ENCODE results near the gene TMEM233.
A peak's percentile ranks its signal among the peaks of the same experiment; 100 is the strongest.

TMEM233 gene

DNA sequence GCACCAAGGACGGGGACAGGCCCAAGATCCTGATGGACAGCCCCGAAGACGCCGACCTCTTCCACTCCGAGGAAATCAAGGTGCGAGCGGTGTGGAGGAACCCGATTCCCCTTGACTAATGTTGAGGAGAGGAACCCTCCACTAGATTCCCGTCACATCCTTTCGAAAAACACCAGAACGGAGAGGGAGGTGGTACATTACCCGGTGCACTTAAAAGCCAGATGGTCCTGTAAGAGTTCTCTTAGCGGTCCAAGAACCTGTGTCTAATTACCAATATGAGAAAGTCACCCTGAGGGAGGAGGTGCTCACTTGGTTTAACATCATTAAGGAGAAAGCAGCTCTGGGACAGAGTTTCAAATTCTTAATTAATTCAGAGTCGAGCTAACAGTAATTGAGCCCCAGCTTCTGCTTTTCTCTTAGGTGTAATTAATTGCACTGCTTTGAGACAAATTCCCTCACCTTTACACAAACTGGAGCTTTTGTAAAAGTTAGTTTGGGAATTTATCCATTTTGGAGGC lies 74.8 kb downstream of the TMEM233 start:
- TF ChIP-seq, protein P1, sequence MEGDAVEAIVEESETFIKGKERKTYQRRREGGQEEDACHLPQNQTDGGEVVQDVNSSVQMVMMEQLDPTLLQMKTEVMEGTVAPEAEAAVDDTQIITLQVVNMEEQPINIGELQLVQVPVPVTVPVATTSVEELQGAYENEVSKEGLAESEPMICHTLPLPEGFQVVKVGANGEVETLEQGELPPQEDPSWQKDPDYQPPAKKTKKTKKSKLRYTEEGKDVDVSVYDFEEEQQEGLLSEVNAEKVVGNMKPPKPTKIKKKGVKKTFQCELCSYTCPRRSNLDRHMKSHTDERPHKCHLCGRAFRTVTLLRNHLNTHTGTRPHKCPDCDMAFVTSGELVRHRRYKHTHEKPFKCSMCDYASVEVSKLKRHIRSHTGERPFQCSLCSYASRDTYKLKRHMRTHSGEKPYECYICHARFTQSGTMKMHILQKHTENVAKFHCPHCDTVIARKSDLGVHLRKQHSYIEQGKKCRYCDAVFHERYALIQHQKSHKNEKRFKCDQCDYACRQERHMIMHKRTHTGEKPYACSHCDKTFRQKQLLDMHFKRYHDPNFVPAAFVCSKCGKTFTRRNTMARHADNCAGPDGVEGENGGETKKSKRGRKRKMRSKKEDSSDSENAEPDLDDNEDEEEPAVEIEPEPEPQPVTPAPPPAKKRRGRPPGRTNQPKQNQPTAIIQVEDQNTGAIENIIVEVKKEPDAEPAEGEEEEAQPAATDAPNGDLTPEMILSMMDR (conservative IDR thresholded peaks at IDR 0.05; ENCODE audit: low read depth), result no peak
- CTCF ChIA-PET, result interaction anchor here (0.6 to 1.4 kb wide), 3 partner anchors 18 to 305 kb away, joined by 3 to 5 read pairs (median 3); no protein-coding TSS in a partner anchor
- H3K27ac ChIP-seq, result peak overlapping the region; percentile 97
- peak; percentile 37 for DNase-seq (ENCODE audit: low spot score)
- POLR2A ChIA-PET (ENCODE audit: low non-redundant PET), result no interaction called here

- POLR2A ChIA-PET (ENCODE audit: low non-redundant PET), result no interaction called here
- H3K27ac ChIP-seq, result peak overlapping the region; percentile 97
- CTCF ChIA-PET, result interaction anchor here (0.6 to 0.9 kb wide), 3 partner anchors 232 to 1534 kb away, joined by 3 to 6 read pairs (median 5); no protein-coding TSS in a partner anchor
- DNase-seq (ENCODE audit: low spot score), result no peak
- TF ChIP-seq, protein P1 (conservative IDR thresholded peaks at IDR 0.05; ENCODE audit: low read depth), result no peak
Observed at GRCh38 chr12:119669744-119670472, 76.3 kb downstream of the TMEM233 start.

GRCh38 chr12:119671070-119671469 lies 77.5 kb downstream of the TMEM233 start:
- TF ChIP-seq, protein P1 (conservative IDR thresholded peaks at IDR 0.05; ENCODE audit: low read depth), result no peak
- no peak for DNase-seq (ENCODE audit: low spot score)
- POLR2A ChIA-PET (ENCODE audit: low non-redundant PET), result no interaction called here
- no peak overlapping the region for H3K27ac ChIP-seq
- CTCF ChIA-PET, result no interaction called here

- TF ChIP-seq, protein P1 (conservative IDR thresholded peaks at IDR 0.05; ENCODE audit: low read depth), result no peak
- DNase-seq (ENCODE audit: low spot score), result no peak
- ChIA-PET POLR2A (ENCODE audit: low non-redundant PET) (no interaction called here), CTCF (no interaction called here)
- no peak overlapping the region for H3K27ac ChIP-seq
Observed at GRCh38 chr12:119672194-119672593, 78.6 kb downstream of the TMEM233 start.

- POLR2A ChIA-PET (ENCODE audit: low non-redundant PET), result no interaction called here
- TF ChIP-seq, protein P1 (conservative IDR thresholded peaks at IDR 0.05; ENCODE audit: low read depth), result no peak
- DNase-seq (ENCODE audit: low spot score), result no peak
- CTCF ChIA-PET, result no interaction called here
- H3K27ac ChIP-seq, result no peak overlapping the region
Observed at GRCh38 chr12:119673634-119674033, 80.1 kb downstream of the TMEM233 start.

- H3K27ac ChIP-seq, result no peak overlapping the region
- ChIA-PET CTCF (no interaction called here), POLR2A (ENCODE audit: low non-redundant PET) (no interaction called here)
- TF ChIP-seq, protein P1 (conservative IDR thresholded peaks at IDR 0.05; ENCODE audit: low read depth), result no peak
- no peak for DNase-seq (ENCODE audit: low spot score)
Observed at GRCh38 chr12:119674560-119674959, 81.0 kb downstream of the TMEM233 start.

Data from RWPE1 (cell line).